ENCODE measurements around the gene UGT1A4. TPM values are rescaled to one million over a fixed set of nuclear protein-coding genes. Genes with fewer than 3 reads are reported as not detected.

The UGT1A4 gene
- total RNA-seq, 1 experiment from 2014 or later = 73.6 TPM

DNA sequence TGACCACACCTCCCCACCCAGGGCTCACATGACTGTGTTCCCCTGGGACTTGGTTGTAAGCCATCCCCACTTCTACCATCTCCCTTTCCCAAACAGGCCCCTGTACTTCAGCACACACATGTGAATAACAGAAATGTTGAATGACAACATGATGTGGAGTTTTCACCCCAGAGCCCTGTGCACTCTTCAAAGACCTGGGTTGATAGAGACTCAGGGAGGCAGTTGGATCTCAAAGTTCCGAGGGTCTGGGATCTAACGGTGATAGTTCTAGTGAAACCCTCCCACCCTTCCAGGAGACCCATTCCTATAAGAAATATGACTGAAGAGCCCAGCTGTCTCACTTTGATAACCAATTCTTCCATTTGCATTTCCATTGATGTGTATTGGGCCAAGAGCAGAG is 59.5 kb downstream of the UGT1A4 start, which contains the start of gene MROH2A:
Gene MROH2A (plus strand): TSS at position 301 of the 400 bp plus-strand sequence. CDS start 1,029 bp downstream, outside the sequence.
- POLR2A ChIA-PET (ENCODE audit: unreplicated experiment) = interaction anchor here (0.6 kb wide), 1 partner anchor 87 kb away, joined by 4 read pairs; no protein-coding TSS in a partner anchor
- intact Hi-C loops (cut with micrococcal nuclease; ENCODE audit: unreplicated experiment) = no loop called here

DNA sequence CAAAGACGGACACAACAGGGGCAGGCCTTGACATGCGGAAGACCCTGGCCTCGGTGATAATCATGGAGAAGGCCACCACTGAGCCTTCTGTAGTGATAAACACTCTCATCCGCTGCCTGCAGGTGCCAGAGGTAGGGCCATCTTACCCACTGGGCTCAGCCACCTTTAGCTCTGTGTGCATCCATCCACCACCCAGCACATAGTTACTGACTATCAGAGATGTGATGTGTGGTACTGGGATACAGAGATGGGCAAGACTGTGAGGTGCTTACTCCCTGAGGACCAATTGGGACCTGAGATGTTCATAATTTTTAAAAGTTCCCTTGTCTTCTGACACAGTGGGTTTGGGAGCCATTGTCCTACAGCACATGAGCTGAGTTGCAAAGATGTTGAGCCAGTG is 61.2 kb downstream of the UGT1A4 start:
- Histone ChIP-seq H3F3A (ENCODE audit: insufficient read depth, low read depth) (peaks cover 18% of the 10 kb centered on the region; the same call in 1 of the 2 replicates), H3K4me2 (no peak overlapping the region), H2AFZ (no peak overlapping the region), H3K9me3 (ENCODE audit: insufficient read depth, low read depth) (no peaks in the 10 kb centered on the region; the same call in 1 of the 2 replicates), H3K36me3 (ENCODE audit: low read depth) (no peaks in the 10 kb centered on the region), H3K27me3 (ENCODE audit: insufficient read depth, low read depth) (no peaks in the 10 kb centered on the region), H3K79me2 (ENCODE audit: low read depth) (no peaks in the 10 kb centered on the region), H3K4me1 (replicated peaks; ENCODE audit: insufficient read depth) (no peaks in the 10 kb centered on the region), H3K9me2 (ENCODE audit: insufficient read depth) (no peaks in the 10 kb centered on the region), H3K27ac (no peak overlapping the region), H4K20me1 (ENCODE audit: insufficient read depth) (no peaks in the 10 kb centered on the region), H3K4me3 (no peak overlapping the region)
- intact Hi-C loops (cut with micrococcal nuclease; ENCODE audit: unreplicated experiment) = no loop called here
- POLR2A ChIA-PET (ENCODE audit: unreplicated experiment) = no interaction called here
- no peak for TF ChIP-seq EZH2 (IDR thresholded peaks at IDR 0.05; ENCODE audit: low read depth)
- CTCF ChIA-PET = no interaction called here
- no peak for DNase-seq
- no TSS peak for BruUV-seq (replicated peaks)

More for the DNA sequence above, 59.5 kb downstream of the UGT1A4 start, which contains the start of gene MROH2A:
- H4K20me1 ChIP-seq (ENCODE audit: insufficient read depth) = no peaks in the 10 kb centered on the region
- no peaks in the 10 kb centered on the region for H3K36me3 ChIP-seq (ENCODE audit: low read depth)
- no TSS peak for BruUV-seq (replicated peaks)
- H3K4me2 ChIP-seq = no peak within 1 kb of the TSS
- no peaks in the 10 kb centered on the region for H3K4me1 ChIP-seq (replicated peaks; ENCODE audit: insufficient read depth)
- H3K9me3 ChIP-seq (ENCODE audit: insufficient read depth, low read depth) = no peaks in the 10 kb centered on the region; the same call in 1 of the 2 replicates
- no peaks in the 10 kb centered on the region for H3K9me2 ChIP-seq (ENCODE audit: insufficient read depth)
- no peak for TF ChIP-seq EZH2 (IDR thresholded peaks at IDR 0.05; ENCODE audit: low read depth)
- TF ChIP-seq, protein P1, sequence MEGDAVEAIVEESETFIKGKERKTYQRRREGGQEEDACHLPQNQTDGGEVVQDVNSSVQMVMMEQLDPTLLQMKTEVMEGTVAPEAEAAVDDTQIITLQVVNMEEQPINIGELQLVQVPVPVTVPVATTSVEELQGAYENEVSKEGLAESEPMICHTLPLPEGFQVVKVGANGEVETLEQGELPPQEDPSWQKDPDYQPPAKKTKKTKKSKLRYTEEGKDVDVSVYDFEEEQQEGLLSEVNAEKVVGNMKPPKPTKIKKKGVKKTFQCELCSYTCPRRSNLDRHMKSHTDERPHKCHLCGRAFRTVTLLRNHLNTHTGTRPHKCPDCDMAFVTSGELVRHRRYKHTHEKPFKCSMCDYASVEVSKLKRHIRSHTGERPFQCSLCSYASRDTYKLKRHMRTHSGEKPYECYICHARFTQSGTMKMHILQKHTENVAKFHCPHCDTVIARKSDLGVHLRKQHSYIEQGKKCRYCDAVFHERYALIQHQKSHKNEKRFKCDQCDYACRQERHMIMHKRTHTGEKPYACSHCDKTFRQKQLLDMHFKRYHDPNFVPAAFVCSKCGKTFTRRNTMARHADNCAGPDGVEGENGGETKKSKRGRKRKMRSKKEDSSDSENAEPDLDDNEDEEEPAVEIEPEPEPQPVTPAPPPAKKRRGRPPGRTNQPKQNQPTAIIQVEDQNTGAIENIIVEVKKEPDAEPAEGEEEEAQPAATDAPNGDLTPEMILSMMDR (conservative IDR thresholded peaks at IDR 0.05) = no peak
- H3F3A ChIP-seq (ENCODE audit: insufficient read depth, low read depth) = peaks cover 33% of the 10 kb centered on the region; the same call in 1 of the 2 replicates
- H3K79me2 ChIP-seq (ENCODE audit: low read depth) = no peaks in the 10 kb centered on the region
- DNase-seq = no peak
- no peak within 1 kb of the TSS for H3K4me3 ChIP-seq
- no peak within 1 kb of the TSS for H2AFZ ChIP-seq
- no peak within 1 kb of the TSS for H3K27ac ChIP-seq
- CTCF ChIA-PET = no interaction called here
- no peaks in the 10 kb centered on the region for H3K27me3 ChIP-seq (ENCODE audit: insufficient read depth, low read depth)

DNA sequence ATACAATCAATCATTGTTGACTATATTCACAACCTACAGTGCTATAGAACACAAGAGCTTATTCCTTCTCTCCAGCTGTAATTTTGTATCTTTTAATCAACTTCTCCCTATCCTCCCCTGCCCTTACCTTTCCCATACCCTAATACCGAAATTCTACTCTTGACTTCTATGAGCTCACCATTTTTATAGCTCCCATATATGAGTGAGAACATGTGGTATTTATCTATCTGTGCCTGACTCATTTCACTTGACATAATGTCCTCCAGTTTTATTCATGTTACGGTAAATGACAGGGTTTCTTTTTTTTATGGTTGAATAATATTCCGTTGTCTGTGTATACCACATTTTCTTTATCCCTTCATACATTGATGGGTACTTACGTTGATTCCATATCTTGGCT is 62.2 kb downstream of the UGT1A4 start:
- peaks cover 14% of the 10 kb centered on the region; the same call in 1 of the 2 replicates for H3F3A ChIP-seq (ENCODE audit: insufficient read depth, low read depth)
- ChIA-PET CTCF (interaction anchor here (0.5 kb wide), 1 partner anchor 65 kb away, joined by 5 read pairs; no protein-coding TSS in a partner anchor), POLR2A (ENCODE audit: unreplicated experiment) (interaction anchor here (0.7 kb wide), 1 partner anchor 1383 kb away, joined by 3 read pairs; no protein-coding TSS in a partner anchor)
- H3K4me1 ChIP-seq (replicated peaks; ENCODE audit: insufficient read depth) = no peaks in the 10 kb centered on the region
- no peaks in the 10 kb centered on the region for H3K79me2 ChIP-seq (ENCODE audit: low read depth)
- no peaks in the 10 kb centered on the region for H3K27me3 ChIP-seq (ENCODE audit: insufficient read depth, low read depth)
- no peak overlapping the region for H2AFZ ChIP-seq
- no peak for DNase-seq
- H4K20me1 ChIP-seq (ENCODE audit: insufficient read depth) = no peaks in the 10 kb centered on the region
- BruUV-seq (replicated peaks) = no TSS peak
- H3K36me3 ChIP-seq (ENCODE audit: low read depth) = no peaks in the 10 kb centered on the region
- intact Hi-C loops (cut with micrococcal nuclease; ENCODE audit: unreplicated experiment) = no loop called here
- TF ChIP-seq EZH2 (IDR thresholded peaks at IDR 0.05; ENCODE audit: low read depth) = no peak
- TF ChIP-seq, protein P1 (conservative IDR thresholded peaks at IDR 0.05) = no peak
- H3K4me2 ChIP-seq = no peak overlapping the region
- H3K9me3 ChIP-seq (ENCODE audit: insufficient read depth, low read depth) = no peaks in the 10 kb centered on the region; the same call in 1 of the 2 replicates
- no peak overlapping the region for H3K27ac ChIP-seq
- no peak overlapping the region for H3K4me3 ChIP-seq
- H3K9me2 ChIP-seq (ENCODE audit: insufficient read depth) = no peaks in the 10 kb centered on the region

DNA sequence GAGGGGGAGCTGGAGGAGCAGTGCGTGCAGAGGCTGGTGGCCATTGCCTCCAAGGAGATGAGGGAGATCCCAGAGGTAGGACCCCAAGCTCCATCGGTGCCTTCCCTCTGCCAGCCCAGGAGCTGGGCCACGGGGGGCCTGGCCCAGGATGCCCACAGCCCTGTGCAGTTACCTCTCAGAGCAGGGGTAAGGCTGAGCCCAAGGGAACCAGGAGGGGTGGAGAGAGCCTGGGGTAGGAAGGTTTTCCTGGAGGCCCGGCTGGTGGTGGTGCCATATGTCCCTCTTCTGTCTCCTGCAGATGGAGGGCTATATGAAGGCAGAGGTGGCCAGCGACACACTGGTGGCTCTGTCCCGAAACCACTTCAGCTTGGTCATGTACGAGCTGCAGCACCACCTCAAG is 71.0 kb downstream of the UGT1A4 start:
- H2AFZ ChIP-seq = no peak overlapping the region
- CTCF ChIA-PET = no interaction called here
- TF ChIP-seq, protein P1 (conservative IDR thresholded peaks at IDR 0.05) = no peak
- TF ChIP-seq EZH2 (IDR thresholded peaks at IDR 0.05; ENCODE audit: low read depth) = no peak

More for the DNA sequence above, 71.0 kb downstream of the UGT1A4 start:
- Histone ChIP-seq H3K9me3 (ENCODE audit: insufficient read depth, low read depth) (peaks cover 3% of the 10 kb centered on the region; the same call in 1 of the 2 replicates), H3K79me2 (ENCODE audit: low read depth) (no peaks in the 10 kb centered on the region), H3K4me3 (no peak overlapping the region), H3K9me2 (ENCODE audit: insufficient read depth) (no peaks in the 10 kb centered on the region), H3K4me2 (no peak overlapping the region), H3K27me3 (ENCODE audit: insufficient read depth, low read depth) (no peaks in the 10 kb centered on the region), H3K4me1 (replicated peaks; ENCODE audit: insufficient read depth) (no peaks in the 10 kb centered on the region), H3K36me3 (ENCODE audit: low read depth) (no peaks in the 10 kb centered on the region), H4K20me1 (ENCODE audit: insufficient read depth) (no peaks in the 10 kb centered on the region), H3K27ac (no peak overlapping the region), H3F3A (ENCODE audit: insufficient read depth, low read depth) (no peaks in the 10 kb centered on the region)
- no TSS peak for BruUV-seq (replicated peaks)
- POLR2A ChIA-PET (ENCODE audit: unreplicated experiment) = no interaction called here
- intact Hi-C loops (cut with micrococcal nuclease; ENCODE audit: unreplicated experiment) = no loop called here
- no peak for DNase-seq
